Neural cell (in vitro differentiated cells): ENCODE measurements around the gene TNF. TPM values are rescaled to one million over a fixed set of nuclear protein-coding genes. Genes with fewer than 3 reads are reported as not detected.

Experiments used
- H2AFZ ChIP-seq: fragments of 200-600, 300-800 bp; sonication (generic), shearing (Covaris generic); 2 replicates; pipeline ENCODE4 v1.6.0; 2014; ENCODE audit warnings: low read depth, mild to moderate bottlenecking, antibody characterized with exemption, low read length, moderate library complexity
- H3F3A ChIP-seq: fragments of 200-600 bp; shearing (Covaris generic); 2 replicates; pipeline ENCODE4 v1.6.1; 2016; ENCODE audit warnings: mild to moderate bottlenecking, moderate library complexity, mixed read lengths, antibody characterized with exemption, low read length; ENCODE audit not compliant: insufficient read depth, poor library complexity, severe bottlenecking
- H3K27ac ChIP-seq: fragments of 200-600, 300-800 bp; sonication (generic), shearing (Covaris generic); 2 replicates; pipeline ENCODE4 v1.5.1; 2014; ENCODE audit warnings: mild to moderate bottlenecking, low read length, moderate library complexity
- H3K27me3 ChIP-seq: fragments of 300-800, 200-600 bp; sonication (generic), shearing (Covaris generic); 2 replicates; pipeline ENCODE4 v1.6.0; 2014; ENCODE audit warnings: mild to moderate bottlenecking, low read depth, low read length, moderate library complexity; ENCODE audit not compliant: insufficient read depth
- H3K36me3 ChIP-seq: fragments of 300-800, 200-600 bp; sonication (generic), shearing (Covaris generic); 2 replicates; pipeline ENCODE4 v1.5.1; 2014; ENCODE audit warnings: mild to moderate bottlenecking, antibody characterized with exemption, low read length, moderate library complexity; ENCODE audit not compliant: insufficient read depth
- H3K4me2 ChIP-seq: fragments of 300-800, 200-600 bp; sonication (generic), shearing (Covaris generic); 2 replicates; pipeline ENCODE4 v1.6.0; 2014; ENCODE audit warnings: mild to moderate bottlenecking, low read length
- H3K4me3 ChIP-seq: fragments of 300-800, 200-600 bp; sonication (generic), shearing (Covaris generic); 2 replicates; pipeline ENCODE4 v1.5.1; 2014; ENCODE audit warnings: mild to moderate bottlenecking, low read length, moderate library complexity
- H3K79me2 ChIP-seq: fragments of 200-600 bp; shearing (Covaris generic); replicated peaks from 2 replicates; pipeline ENCODE4 v1.6.0; 2014; ENCODE audit warnings: mild to moderate bottlenecking, low read length, moderate library complexity; ENCODE audit not compliant: insufficient read depth
- H3K9ac ChIP-seq: fragments of 300-800, 200-600 bp; sonication (generic), shearing (Covaris generic); 2 replicates; pipeline ENCODE4 v1.6.1; 2016; ENCODE audit warnings: mild to moderate bottlenecking, low read length, mixed read lengths
- H3K9me2 ChIP-seq: fragments of 200-600 bp; shearing (Covaris generic); 2 replicates; pipeline ENCODE4 v1.6.1; 2016; ENCODE audit warnings: mild to moderate bottlenecking, low read length, mixed read lengths; ENCODE audit not compliant: insufficient read depth
- H3K9me3 ChIP-seq: fragments of 200-600, 300-800 bp; sonication (generic), shearing (Covaris generic); 2 replicates; pipeline ENCODE4 v1.6.1; 2016; ENCODE audit warnings: mild to moderate bottlenecking, mixed run types, low read length, moderate library complexity, mixed read lengths
- H4K20me1 ChIP-seq: fragments of 200-600 bp; shearing (Covaris generic); 2 replicates; pipeline ENCODE4 v1.6.1; 2016; ENCODE audit warnings: mild to moderate bottlenecking, mixed run types; ENCODE audit not compliant: insufficient read depth
- CTCF ChIP-seq: fragments of 450-650 bp; IDR thresholded peaks from 2 replicates; pipeline ENCODE4 v1.5.1; 2014; ENCODE audit warnings: antibody characterized with exemption, mild to moderate bottlenecking, moderate library complexity; ENCODE audit not compliant: poor library complexity, severe bottlenecking
- EP300 ChIP-seq: fragments of 450-650 bp; conservative IDR thresholded peaks from 2 replicates; pipeline ENCODE4 v1.6.1; 2014; ENCODE audit warnings: antibody characterized with exemption, mild to moderate bottlenecking, moderate library complexity; ENCODE audit not compliant: poor library complexity, severe bottlenecking
- EZH2 ChIP-seq: fragments of 200-600, 300-800 bp; shearing (Covaris generic), sonication (generic); IDR thresholded peaks from 2 replicates; pipeline ENCODE4 v1.6.1; 2014; ENCODE audit warnings: antibody characterized with exemption, low read length, borderline replicate concordance, mild to moderate bottlenecking; ENCODE audit not compliant: insufficient read depth, poor library complexity, severe bottlenecking
- MXI1 ChIP-seq: fragments of 450-650 bp; conservative IDR thresholded peaks from 2 replicates; pipeline ENCODE4 v1.6.1; 2014; ENCODE audit warnings: antibody characterized with exemption, mild to moderate bottlenecking; ENCODE audit not compliant: poor library complexity, severe bottlenecking
- POLR2AphosphoS5 ChIP-seq: IDR thresholded peaks from 2 replicates; pipeline ENCODE4 v1.6.1; 2012
- RAD21 ChIP-seq: fragments of 450-650 bp; conservative IDR thresholded peaks from 2 replicates; pipeline ENCODE4 v1.6.1; 2014; ENCODE audit warnings: antibody characterized with exemption, mild to moderate bottlenecking, moderate library complexity
- REST ChIP-seq: IDR thresholded peaks from 2 replicates; pipeline ENCODE4 v1.6.1; 2012; ENCODE audit warnings: borderline replicate concordance
- SMC3 ChIP-seq: fragments of 450-650 bp; conservative IDR thresholded peaks from 2 replicates; pipeline ENCODE4 v1.6.1; 2014; ENCODE audit warnings: antibody characterized with exemption, mild to moderate bottlenecking, moderate library complexity; ENCODE audit not compliant: poor library complexity
- TAF1 ChIP-seq: IDR thresholded peaks from 2 replicates; pipeline ENCODE4 v1.6.1; 2012; ENCODE audit warnings: low read depth
- polyA minus RNA-seq: library from RNA; depleted of rRNA, polyadenylated mRNA; stranded (reverse); fragments of >200 nt; gene quantifications from 2 replicates; pipeline ENCODE4 v1.2.3, GENCODE V29; 2014
- polyA plus RNA-seq: library from polyadenylated mRNA; depleted of rRNA; stranded (reverse); fragments of >200 nt; gene quantifications from 2 replicates; pipeline ENCODE4 v1.2.3, GENCODE V29; 2014

Gene TNF
- polyA plus RNA-seq (not detected in 2 replicates), polyA minus RNA-seq (not detected in 2 replicates)

GRCh38 chr6:31575335-31575901 is at the start of gene TNF:
TNF (plus strand) TSS chr6:31575565; CDS start chr6:31575742, 177 bp downstream.
- Histone ChIP-seq H3K27me3 (no peaks in the 10 kb centered on the region), H3F3A (no peaks in the 10 kb centered on the region), H3K9me2 (no peaks in the 10 kb centered on the region), H2AFZ (no peak within 1 kb of the TSS), H3K9me3 (no peaks in the 10 kb centered on the region), H3K27ac (no peak within 1 kb of the TSS), H3K36me3 (no peaks in the 10 kb centered on the region), H3K79me2 (no peaks in the 10 kb centered on the region), H3K9ac (no peak within 1 kb of the TSS), H3K4me3 (no peak within 1 kb of the TSS), H4K20me1 (no peaks in the 10 kb centered on the region), H3K4me2 (no peak within 1 kb of the TSS)
- TF ChIP-seq RAD21 (no peak), REST (no peak), POLR2AphosphoS5 (no peak), CTCF (no peak), EZH2 (no peak), TAF1 (no peak), EP300 (no peak), MXI1 (no peak), SMC3 (no peak)

- H3K4me2 ChIP-seq = no peak overlapping the region
- no peaks in the 10 kb centered on the region for H3K9me3 ChIP-seq
- TF ChIP-seq EP300 = no peak
- no peak for TF ChIP-seq CTCF
- TF ChIP-seq MXI1 = no peak
- TF ChIP-seq TAF1 = no peak
- TF ChIP-seq POLR2AphosphoS5 = no peak
- no peak for TF ChIP-seq SMC3
- no peak for TF ChIP-seq EZH2
- no peak for TF ChIP-seq RAD21
- TF ChIP-seq REST = no peak
- H3K9ac ChIP-seq = no peak overlapping the region
- peaks cover 3% of the 10 kb centered on the region for H3F3A ChIP-seq
- no peak overlapping the region for H3K27ac ChIP-seq
- no peak overlapping the region for H3K4me3 ChIP-seq
- H3K79me2 ChIP-seq = no peaks in the 10 kb centered on the region
- no peaks in the 10 kb centered on the region for H3K27me3 ChIP-seq
- no peaks in the 10 kb centered on the region for H3K9me2 ChIP-seq
- H3K36me3 ChIP-seq = no peaks in the 10 kb centered on the region
- H2AFZ ChIP-seq = no peak overlapping the region
- H4K20me1 ChIP-seq = peaks cover 3% of the 10 kb centered on the region
These were observed 49.3 kb upstream of the TNF start for GRCh38 chr6:31525932-31526591.
